HEK293T (cell line): ENCODE results near the gene SEMA6B.

Source experiments
- CTCF ChIA-PET: fragments of 350-600 bp; formaldehyde crosslinking; extraction: SDS; loops from one replicate; lab custom pipeline; 2021; ENCODE audit warnings: antibody characterized with exemption, inconsistent platforms; lab: Yijun Ruan, JAX
- POLR2A ChIA-PET: fragments of 350-600 bp; formaldehyde crosslinking; extraction: SDS; loops from one replicate; lab custom pipeline; 2020; ENCODE audit warnings: antibody characterized with exemption, inconsistent platforms; lab: Yijun Ruan, JAX
- DNase-seq: peaks from one replicate; pipeline ENCODE4 v3.0.0; 2012; ENCODE audit warnings: mixed read lengths; ENCODE audit errors: extremely low spot score
- ARNT ChIP-seq: fragments of 450-650 bp; IDR thresholded peaks from 2 replicates; pipeline ENCODE4 v1.6.1; 2017; ENCODE audit warnings: mild to moderate bottlenecking
- BHLHE40 ChIP-seq: fragments of 450-650 bp; IDR thresholded peaks from 2 replicates; pipeline ENCODE4 v1.6.1; 2016; ENCODE audit warnings: mild to moderate bottlenecking, moderate library complexity, borderline replicate concordance
- CTBP1 ChIP-seq: fragments of 450-650 bp; IDR thresholded peaks from 2 replicates; pipeline ENCODE4 v1.6.1; 2016; ENCODE audit warnings: borderline replicate concordance
- ELF4 ChIP-seq: fragments of 450-650 bp; IDR thresholded peaks from 2 replicates; pipeline ENCODE4 v1.6.1; 2017; ENCODE audit warnings: antibody characterized with exemption
- FOXA1 ChIP-seq: fragments of 450-650 bp; IDR thresholded peaks from 2 replicates; pipeline ENCODE4 v1.6.1; 2016; ENCODE audit warnings: mild to moderate bottlenecking
- FOXK2 ChIP-seq: fragments of 450-650 bp; IDR thresholded peaks from 2 replicates; pipeline ENCODE4 v1.6.1; 2016; ENCODE audit warnings: mild to moderate bottlenecking
- FOXM1 ChIP-seq: fragments of 450-650 bp; IDR thresholded peaks from 2 replicates; pipeline ENCODE4 v1.6.1; 2017; ENCODE audit warnings: mild to moderate bottlenecking, borderline replicate concordance
- HDGF ChIP-seq: fragments of 450-650 bp; IDR thresholded peaks from 2 replicates; pipeline ENCODE4 v1.6.1; 2017; ENCODE audit warnings: antibody characterized with exemption, borderline replicate concordance
- L3MBTL2 ChIP-seq: fragments of 450-650 bp; conservative IDR thresholded peaks from 2 replicates; pipeline ENCODE4 v1.6.1; 2016; ENCODE audit warnings: mild to moderate bottlenecking
- LEF1 ChIP-seq: fragments of 450-650 bp; IDR thresholded peaks from 2 replicates; pipeline ENCODE4 v1.6.1; 2017; ENCODE audit warnings: mild to moderate bottlenecking, borderline replicate concordance
- NFRKB ChIP-seq: fragments of 450-650 bp; IDR thresholded peaks from 2 replicates; pipeline ENCODE4 v1.6.1; 2016; ENCODE audit warnings: mild to moderate bottlenecking, moderate library complexity
- PKNOX1 ChIP-seq: fragments of 450-650 bp; IDR thresholded peaks from 2 replicates; pipeline ENCODE4 v1.6.1; 2016
- SP1 ChIP-seq: fragments of 450-650 bp; IDR thresholded peaks from 2 replicates; pipeline ENCODE4 v1.6.1; 2017
- SUZ12 ChIP-seq: fragments of 450-650 bp; IDR thresholded peaks from 2 replicates; pipeline ENCODE4 v1.6.1; 2016; ENCODE audit warnings: mild to moderate bottlenecking
- TARDBP ChIP-seq: fragments of 450-650 bp; IDR thresholded peaks from 2 replicates; pipeline ENCODE4 v1.6.1; 2016
- ZNF384 ChIP-seq: fragments of 450-650 bp; IDR thresholded peaks from 2 replicates; pipeline ENCODE4 v1.6.1; 2016

The SEMA6B gene

GRCh38 chr19:4588291-4588761 is 28.8 kb upstream of the SEMA6B start:
- CTCF ChIA-PET, result no interaction called here

GRCh38 chr19:4587527-4587926 is 28.0 kb upstream of the SEMA6B start:
- no peak for TF ChIP-seq SUZ12
- no peak for TF ChIP-seq HDGF
- TF ChIP-seq TARDBP, result no peak
- no peak for DNase-seq
- ChIA-PET POLR2A (no interaction called here), CTCF (no interaction called here)

More at GRCh38 chr19:4588291-4588761, 28.8 kb upstream of the SEMA6B start:
- no peak for TF ChIP-seq SP1
- no peak for TF ChIP-seq PKNOX1
- no peak for TF ChIP-seq SUZ12
- TF ChIP-seq FOXM1, result no peak
- no peak for TF ChIP-seq LEF1
- no peak for TF ChIP-seq CTBP1
- TF ChIP-seq FOXA1, result no peak
- no peak for TF ChIP-seq NFRKB
- no peak for TF ChIP-seq ARNT
- TF ChIP-seq L3MBTL2, result no peak
- TF ChIP-seq TARDBP, result no peak
- TF ChIP-seq BHLHE40, result no peak
- TF ChIP-seq ZNF384, result no peak
- TF ChIP-seq HDGF, result no peak
- no peak for TF ChIP-seq FOXK2
- no peak for TF ChIP-seq ELF4
- DNase-seq, result no peak
- POLR2A ChIA-PET, result no interaction called here

GRCh38 chr19:4586691-4587090 is 27.2 kb upstream of the SEMA6B start:
- CTCF ChIA-PET, result interaction anchor here (0.6 kb wide), 1 partner anchor 46 kb away, joined by 4 read pairs; no protein-coding TSS in a partner anchor
- no peak for TF ChIP-seq CTBP1
- TF ChIP-seq FOXA1, result no peak
- no peak for TF ChIP-seq NFRKB
- TF ChIP-seq BHLHE40, result no peak
- TF ChIP-seq ZNF384, result no peak
- TF ChIP-seq TARDBP, result no peak
- no peak for TF ChIP-seq PKNOX1
- TF ChIP-seq ARNT, result no peak
- no peak for TF ChIP-seq FOXK2
- no peak for TF ChIP-seq FOXM1
- TF ChIP-seq SUZ12, result no peak
- POLR2A ChIA-PET, result no interaction called here
- DNase-seq, result no peak

GRCh38 chr19:4586245-4586644 is 26.8 kb upstream of the SEMA6B start:
- TF ChIP-seq FOXK2, result no peak
- no peak for TF ChIP-seq SP1
- no peak for TF ChIP-seq SUZ12
- no peak for TF ChIP-seq FOXA1
- TF ChIP-seq CTBP1, result no peak
- no peak for TF ChIP-seq LEF1
- no peak for TF ChIP-seq ARNT
- TF ChIP-seq NFRKB, result no peak
- CTCF ChIA-PET, result interaction anchor here (0.6 kb wide), 1 partner anchor 47 kb away, joined by 4 read pairs; no protein-coding TSS in a partner anchor
- no peak for DNase-seq
- POLR2A ChIA-PET, result no interaction called here

- ChIA-PET POLR2A (no interaction called here), CTCF (interaction anchor here (1.3 kb wide), 1 partner anchor 49 kb away, joined by 3 read pairs; no protein-coding TSS in a partner anchor)
- TF ChIP-seq ELF4, result no peak
- TF ChIP-seq L3MBTL2, result no peak
- TF ChIP-seq ZNF384, result no peak
- no peak for TF ChIP-seq TARDBP
- no peak for TF ChIP-seq SP1
- no peak for TF ChIP-seq BHLHE40
- TF ChIP-seq CTBP1, result no peak
- no peak for TF ChIP-seq NFRKB
- TF ChIP-seq FOXM1, result no peak
- no peak for TF ChIP-seq PKNOX1
- TF ChIP-seq FOXK2, result no peak
- TF ChIP-seq FOXA1, result no peak
- TF ChIP-seq HDGF, result no peak
- TF ChIP-seq SUZ12, result no peak
- no peak for TF ChIP-seq LEF1
- DNase-seq, result no peak
Measured at GRCh38 chr19:4585556-4585955, 26.1 kb upstream of the SEMA6B start.

GRCh38 chr19:4584670-4585460 is 25.4 kb upstream of the SEMA6B start:
- POLR2A ChIA-PET, result no interaction called here
- no peak for DNase-seq
- TF ChIP-seq HDGF (no peak), LEF1 (no peak), L3MBTL2 (no peak), BHLHE40 (no peak), TARDBP (no peak), NFRKB (no peak), FOXA1 (no peak), FOXM1 (no peak), ZNF384 (no peak), ELF4 (no peak), FOXK2 (no peak), SP1 (no peak), CTBP1 (no peak), PKNOX1 (no peak)
- CTCF ChIA-PET, result interaction anchor here (1.3 kb wide), 1 partner anchor 50 kb away, joined by 3 read pairs; no protein-coding TSS in a partner anchor
